HUES6 (cell line): Measurements from ENCODE around the gene RING1.
"Not testable (repeated sequence)": the region's sequence is repeated elsewhere in the genome, so short reads cannot be mapped to it uniquely, and the experiment has no call there.

ENCODE experiments used
- H3K27ac ChIP-seq: 2 replicates; pipeline ENCODE4 v1.7.0; 2013; ENCODE audit warnings: low read depth, mild to moderate bottlenecking, low read length, inconsistent platforms
- H3K27me3 ChIP-seq: 2 replicates; pipeline ENCODE4 v1.6.1; 2013; ENCODE audit warnings: low read length; ENCODE audit not compliant: control insufficient read depth, insufficient read depth
- H3K36me3 ChIP-seq: 2 replicates; pipeline ENCODE4 v1.6.1; 2013; ENCODE audit warnings: low read length; ENCODE audit not compliant: control insufficient read depth, insufficient read depth
- H3K4me1 ChIP-seq: 2 replicates; pipeline ENCODE4 v1.6.1; 2013; ENCODE audit warnings: low read length; ENCODE audit not compliant: control insufficient read depth, insufficient read depth
- H3K4me3 ChIP-seq: 2 replicates; pipeline ENCODE4 v1.5.1; 2013; ENCODE audit warnings: low read depth, low read length
- H3K9ac ChIP-seq: one replicate; pipeline ENCODE4 v1.6.1; 2013; ENCODE audit warnings: mild to moderate bottlenecking, low read length
- H3K9me3 ChIP-seq: 2 replicates; pipeline ENCODE4 v1.6.1; 2013; ENCODE audit warnings: low read depth, low read length; ENCODE audit not compliant: control insufficient read depth, insufficient read depth

RING1 gene

GRCh38 chr6:33211666-33212422, 3.5 kb downstream of the RING1 start:
- H3K9ac ChIP-seq = no peak overlapping the region
- peak overlapping the region; percentile 38 for H3K4me3 ChIP-seq
- H3K27ac ChIP-seq = no peak overlapping the region
- H3K9me3 ChIP-seq = no peaks in the 10 kb centered on the region
- H3K4me1 ChIP-seq = peaks cover 45% of the 10 kb centered on the region
- H3K36me3 ChIP-seq = peaks cover 15% of the 10 kb centered on the region
- peaks cover 72% of the 10 kb centered on the region for H3K27me3 ChIP-seq

GRCh38 chr6:33212857-33213165, 4.5 kb downstream of the RING1 start:
- H3K9ac ChIP-seq = peak overlapping the region; percentile 36
- H3K27me3 ChIP-seq = peaks cover 72% of the 10 kb centered on the region
- peak overlapping the region; percentile 89 for H3K4me3 ChIP-seq
- peaks cover 15% of the 10 kb centered on the region for H3K36me3 ChIP-seq
- H3K4me1 ChIP-seq = peaks cover 51% of the 10 kb centered on the region
- H3K27ac ChIP-seq = no peak overlapping the region
- H3K9me3 ChIP-seq = no peaks in the 10 kb centered on the region

- no peak overlapping the region for H3K27ac ChIP-seq
Observed at GRCh38 chr6:33213166-33213988, 5.1 kb downstream of the RING1 start.

DNA sequence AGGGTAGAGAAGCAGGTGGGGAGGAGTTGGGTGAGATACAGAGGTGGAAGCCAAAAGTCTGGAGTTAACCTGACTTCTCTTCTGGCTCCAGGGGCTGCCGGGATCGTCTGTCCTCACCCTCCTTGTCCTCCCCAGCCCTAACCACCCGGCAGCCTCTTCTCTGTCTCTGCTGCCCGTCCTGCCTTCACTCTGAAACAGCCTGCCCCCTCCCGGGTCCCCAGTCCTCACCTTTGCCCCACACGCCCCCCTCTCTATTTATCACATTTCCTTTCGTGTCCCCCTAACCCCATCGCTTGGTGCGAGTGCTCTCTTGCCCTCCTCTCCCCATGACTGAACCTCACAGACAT, 5.7 kb downstream of the RING1 start:
- Histone ChIP-seq H3K27ac (no peak overlapping the region), H3K4me3 (peak overlapping the region; percentile 89), H3K36me3 (peaks cover 15% of the 10 kb centered on the region), H3K9me3 (no peaks in the 10 kb centered on the region), H3K27me3 (peaks cover 83% of the 10 kb centered on the region), H3K9ac (peak overlapping the region; percentile 36), H3K4me1 (peaks cover 52% of the 10 kb centered on the region)

More at GRCh38 chr6:33213166-33213988, 5.1 kb downstream of the RING1 start:
- Histone ChIP-seq H3K9ac (peak overlapping the region; percentile 36), H3K36me3 (peaks cover 15% of the 10 kb centered on the region), H3K4me3 (peak overlapping the region; percentile 89), H3K27me3 (peaks cover 78% of the 10 kb centered on the region), H3K9me3 (no peaks in the 10 kb centered on the region), H3K4me1 (peaks cover 54% of the 10 kb centered on the region)

GRCh38 chr6:33215271-33216116, 7.2 kb downstream of the RING1 start:
- Histone ChIP-seq H3K9me3 (no peaks in the 10 kb centered on the region), H3K27ac (no peak overlapping the region), H3K36me3 (peaks cover 4% of the 10 kb centered on the region; the same call in 1 of the 2 replicates), H3K4me1 (peaks cover 51% of the 10 kb centered on the region), H3K4me3 (no peak overlapping the region), H3K27me3 (peaks cover 96% of the 10 kb centered on the region), H3K9ac (no peak overlapping the region)

GRCh38 chr6:33216117-33216649, 7.9 kb downstream of the RING1 start:
- H3K9ac ChIP-seq = no peak overlapping the region
- H3K9me3 ChIP-seq = no peaks in the 10 kb centered on the region
- peaks cover 94% of the 10 kb centered on the region for H3K27me3 ChIP-seq
- no peak overlapping the region for H3K4me3 ChIP-seq
- H3K27ac ChIP-seq = no peak overlapping the region
- no peaks in the 10 kb centered on the region for H3K36me3 ChIP-seq
- H3K4me1 ChIP-seq = peaks cover 51% of the 10 kb centered on the region

- H3K27me3 ChIP-seq = peaks cover 91% of the 10 kb centered on the region
Observed at GRCh38 chr6:33217246-33217645, 8.9 kb downstream of the RING1 start.

DNA sequence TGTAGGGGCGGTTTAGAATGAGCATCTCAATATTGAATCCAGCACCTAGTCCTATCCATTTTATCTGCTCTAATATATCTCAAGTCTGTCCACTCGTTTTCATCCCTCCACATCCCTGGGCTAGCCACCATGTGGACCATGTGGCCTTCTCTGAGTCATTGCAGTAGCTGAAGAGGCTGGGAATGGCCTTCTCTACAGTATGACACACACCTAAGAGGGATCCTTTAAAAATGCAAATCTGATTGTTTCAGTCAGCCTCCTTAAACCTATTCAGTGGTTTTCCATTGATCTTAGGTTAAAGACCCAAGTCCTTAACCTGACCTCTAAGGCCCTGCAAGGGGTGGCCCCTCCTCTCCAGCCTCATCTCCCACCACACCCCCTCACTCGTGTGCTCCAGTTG, 9.4 kb downstream of the RING1 start:
- Histone ChIP-seq H3K9me3 (no peaks in the 10 kb centered on the region), H3K4me3 (no peak overlapping the region), H3K27me3 (peaks cover 91% of the 10 kb centered on the region), H3K9ac (no peak overlapping the region), H3K36me3 (no peaks in the 10 kb centered on the region), H3K4me1 (peaks cover 37% of the 10 kb centered on the region), H3K27ac (no peak overlapping the region)

More at GRCh38 chr6:33217246-33217645, 8.9 kb downstream of the RING1 start:
- no peak overlapping the region for H3K27ac ChIP-seq
- H3K4me3 ChIP-seq = no peak overlapping the region
- H3K9me3 ChIP-seq = no peaks in the 10 kb centered on the region
- no peak overlapping the region for H3K9ac ChIP-seq
- peaks cover 42% of the 10 kb centered on the region for H3K4me1 ChIP-seq
- H3K36me3 ChIP-seq = no peaks in the 10 kb centered on the region

GRCh38 chr6:33226503-33227120, 18.3 kb downstream of the RING1 start:
- H3K36me3 ChIP-seq, H3K9ac ChIP-seq, H3K9me3 ChIP-seq, H3K27me3 ChIP-seq: not testable (repeated sequence)
- H3K27ac ChIP-seq = peak overlapping the region; percentile 74
- H3K4me3 ChIP-seq = peak overlapping the region; percentile 48
- H3K4me1 ChIP-seq = peaks cover 16% of the 10 kb centered on the region

DNA sequence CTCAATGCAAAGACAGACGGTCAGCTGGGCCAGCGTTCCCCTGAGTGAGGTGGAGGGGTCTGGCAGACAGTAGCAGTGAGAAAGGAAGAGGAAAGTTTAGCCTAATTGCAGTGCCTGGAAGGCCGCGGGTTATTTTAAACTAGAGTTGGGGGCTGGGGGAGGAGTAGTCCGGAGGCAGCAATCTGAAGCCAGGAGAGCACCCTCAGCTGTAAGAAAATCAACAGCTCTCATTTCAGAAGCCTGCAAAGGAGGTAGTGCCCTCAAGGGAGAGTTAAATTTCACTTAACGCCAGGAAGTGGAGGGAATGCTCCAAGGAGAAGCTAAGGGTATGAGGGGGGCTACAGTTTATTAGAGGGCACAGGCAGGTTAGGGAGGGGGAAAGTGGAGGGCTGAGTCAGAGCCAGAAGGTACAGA, 26.9 kb downstream of the RING1 start:
- no peak overlapping the region for H3K9ac ChIP-seq
- no peaks in the 10 kb centered on the region for H3K9me3 ChIP-seq
- no peaks in the 10 kb centered on the region; the same call in 1 of the 2 replicates for H3K27me3 ChIP-seq
- H3K4me1 ChIP-seq = peaks cover 13% of the 10 kb centered on the region
- H3K4me3 ChIP-seq = no peak overlapping the region
- no peak overlapping the region for H3K27ac ChIP-seq
- no peaks in the 10 kb centered on the region for H3K36me3 ChIP-seq
